ENCODE results near the gene PGC.

The PGC gene

GRCh38 chr6:41724586-41725501 is 22.4 kb downstream of the PGC start:
- TF ChIP-seq SIN3A (IDR thresholded peaks at IDR 0.05; ENCODE audit: borderline replicate concordance, insufficient read depth, low read length) (no peak), FOXP2 (optimal IDR thresholded peaks at IDR 0.05; ENCODE audit: borderline replicate concordance, extremely low read depth, extremely low read length, insufficient read depth) (no peak), TAF1 (IDR thresholded peaks at IDR 0.05; ENCODE audit: borderline replicate concordance, insufficient read depth, low read length) (no peak), REST (IDR thresholded peaks at IDR 0.05; ENCODE audit: insufficient read depth in 1 of 2, low read depth in 2 of 2, low read length in 2 of 2) (no peak), POLR2AphosphoS5 (IDR thresholded peaks at IDR 0.05; ENCODE audit: low read depth, low read length) (no peak)

GRCh38 chr6:41724228-41724580 is 23.0 kb downstream of the PGC start:
- TF ChIP-seq REST (IDR thresholded peaks at IDR 0.05; ENCODE audit: insufficient read depth in 1 of 2, low read depth in 2 of 2, low read length in 2 of 2) (no peak), POLR2AphosphoS5 (IDR thresholded peaks at IDR 0.05; ENCODE audit: low read depth, low read length) (no peak), SIN3A (IDR thresholded peaks at IDR 0.05; ENCODE audit: borderline replicate concordance, insufficient read depth, low read length) (no peak), TAF1 (IDR thresholded peaks at IDR 0.05; ENCODE audit: borderline replicate concordance, insufficient read depth, low read length) (no peak), FOXP2 (optimal IDR thresholded peaks at IDR 0.05; ENCODE audit: borderline replicate concordance, extremely low read depth, extremely low read length, insufficient read depth) (no peak)

- TF ChIP-seq POLR2AphosphoS5 (IDR thresholded peaks at IDR 0.05; ENCODE audit: low read depth, low read length) (no peak), SIN3A (IDR thresholded peaks at IDR 0.05; ENCODE audit: borderline replicate concordance, insufficient read depth, low read length) (no peak), FOXP2 (optimal IDR thresholded peaks at IDR 0.05; ENCODE audit: borderline replicate concordance, extremely low read depth, extremely low read length, insufficient read depth) (no peak), TAF1 (IDR thresholded peaks at IDR 0.05; ENCODE audit: borderline replicate concordance, insufficient read depth, low read length) (no peak), REST (IDR thresholded peaks at IDR 0.05; ENCODE audit: insufficient read depth in 1 of 2, low read depth in 2 of 2, low read length in 2 of 2) (no peak)
These were observed 23.5 kb downstream of the PGC start for GRCh38 chr6:41723530-41724227.

- TF ChIP-seq FOXP2 (optimal IDR thresholded peaks at IDR 0.05; ENCODE audit: borderline replicate concordance, extremely low read depth, extremely low read length, insufficient read depth) (no peak), TAF1 (IDR thresholded peaks at IDR 0.05; ENCODE audit: borderline replicate concordance, insufficient read depth, low read length) (no peak), SIN3A (IDR thresholded peaks at IDR 0.05; ENCODE audit: borderline replicate concordance, insufficient read depth, low read length) (no peak), REST (IDR thresholded peaks at IDR 0.05; ENCODE audit: insufficient read depth in 1 of 2, low read depth in 2 of 2, low read length in 2 of 2) (no peak), POLR2AphosphoS5 (IDR thresholded peaks at IDR 0.05; ENCODE audit: low read depth, low read length) (no peak)
These were observed 24.1 kb downstream of the PGC start for GRCh38 chr6:41722969-41723529.

Data from PFSK-1 (cell line).